Epidermal melanocyte (primary cell): Measurements from ENCODE around the gene COL4A2.

Experiments used
- DNase-seq: peaks from one replicate; pipeline ENCODE4 v3.0.0; 2011; ENCODE audit warnings: low spot score; ENCODE audit not compliant: insufficient read length

Gene COL4A2

DNA sequence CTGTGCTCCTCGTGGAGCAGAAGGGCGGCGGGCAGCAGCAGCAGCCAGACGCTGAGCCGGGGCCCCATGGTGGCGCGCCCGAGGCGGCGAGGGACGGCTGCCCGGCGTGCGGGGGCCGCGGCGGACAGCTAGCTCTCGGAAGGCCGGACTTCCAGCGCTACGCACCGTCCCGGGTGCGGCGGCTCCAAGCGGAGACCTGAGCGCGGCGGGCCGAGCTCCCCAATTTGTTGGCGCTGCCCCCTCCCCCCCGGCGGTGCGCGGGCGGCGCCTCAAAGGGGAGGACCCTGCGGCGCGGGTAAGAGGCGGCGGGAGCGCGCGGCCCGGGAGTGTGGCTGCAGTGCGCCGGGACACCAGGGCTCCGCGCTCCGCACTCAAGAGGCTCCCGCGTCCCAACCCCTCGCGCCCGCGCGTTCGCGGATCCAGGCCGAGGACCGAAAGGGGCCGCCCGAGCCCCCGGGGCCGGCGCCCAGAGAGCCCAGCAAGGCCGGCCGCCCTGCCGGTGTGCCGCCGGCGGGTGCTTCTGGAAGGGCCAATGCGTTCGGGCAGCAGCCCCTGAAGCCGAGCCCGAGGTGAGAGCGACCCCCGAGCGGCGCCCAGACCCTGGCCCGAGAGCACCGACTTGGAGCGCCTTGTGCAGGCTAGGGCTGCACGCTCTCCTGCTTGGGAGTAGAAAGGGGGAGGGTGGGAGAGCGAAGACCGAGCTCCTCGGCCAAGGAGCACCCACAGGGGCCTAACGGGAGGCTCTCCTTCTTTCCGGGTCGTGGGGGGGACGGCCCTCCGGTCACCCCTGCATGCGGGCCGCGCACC, at the start of gene COL4A2, which contains the start of gene COL4A1:
Gene COL4A2, plus strand, starts transcription at position 325 of the 807 bp plus-strand sequence. CDS start 620 bp downstream, outside the sequence.
Gene COL4A1, minus strand, starts transcription at position 198 of the 807 bp plus-strand sequence. Its CDS starts 130 bp downstream, at position 68.
- DNase-seq, result no peak

DNA sequence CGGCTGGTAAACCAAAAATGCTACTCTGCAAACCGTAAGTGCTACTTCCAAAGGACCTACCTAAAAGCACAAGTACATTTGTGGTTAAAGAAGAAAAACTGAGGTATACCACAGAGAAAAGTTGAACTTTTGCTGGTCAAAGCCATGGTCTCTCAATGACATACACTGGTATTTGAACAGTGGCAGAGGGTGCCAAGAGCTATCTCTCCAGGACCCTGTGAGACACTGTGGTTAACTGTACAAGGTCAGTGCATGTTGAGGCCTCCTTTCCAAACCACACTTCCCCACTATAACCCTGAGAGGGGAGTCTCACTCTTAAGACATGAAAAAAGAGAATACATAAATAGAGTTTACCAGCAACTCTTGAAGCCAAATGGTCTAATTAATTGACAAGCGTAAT, 49.7 kb upstream of the COL4A2 start:
- no peak for DNase-seq

DNA sequence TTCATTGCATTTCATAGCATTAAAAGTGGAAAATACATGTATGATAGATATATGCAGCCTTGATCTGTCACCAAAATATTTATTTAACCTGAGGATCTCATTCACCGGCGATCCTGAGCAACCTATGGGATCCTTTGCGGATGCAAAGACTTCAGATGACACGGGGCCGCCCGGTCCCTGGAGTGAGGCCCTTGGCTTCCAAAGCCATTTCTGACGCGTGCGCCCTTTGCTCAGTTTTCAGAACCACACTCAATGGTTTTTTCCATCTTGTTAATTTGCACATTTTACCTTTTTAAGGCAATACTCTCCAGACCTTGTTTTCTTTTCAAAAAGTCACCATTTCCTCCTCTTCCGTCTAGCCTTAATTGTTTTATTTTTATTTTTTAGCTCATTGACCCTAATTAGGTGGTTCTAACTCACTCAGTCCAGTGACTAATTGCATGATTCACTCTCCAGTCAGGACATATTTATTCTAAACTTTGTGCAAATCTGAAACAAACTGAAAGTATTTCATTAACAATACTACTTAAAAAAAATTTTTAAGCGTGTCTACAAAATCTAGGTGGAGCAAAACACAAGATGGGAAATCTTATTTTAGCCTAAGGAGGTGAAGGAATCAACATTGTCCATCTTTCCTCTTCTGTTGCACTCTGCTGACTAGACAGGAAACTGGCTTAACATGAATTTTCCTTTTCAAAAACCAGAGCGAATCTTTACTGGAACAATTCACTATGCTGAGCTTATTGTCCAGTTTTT, 48.0 kb upstream of the COL4A2 start:
- no peak for DNase-seq

DNA sequence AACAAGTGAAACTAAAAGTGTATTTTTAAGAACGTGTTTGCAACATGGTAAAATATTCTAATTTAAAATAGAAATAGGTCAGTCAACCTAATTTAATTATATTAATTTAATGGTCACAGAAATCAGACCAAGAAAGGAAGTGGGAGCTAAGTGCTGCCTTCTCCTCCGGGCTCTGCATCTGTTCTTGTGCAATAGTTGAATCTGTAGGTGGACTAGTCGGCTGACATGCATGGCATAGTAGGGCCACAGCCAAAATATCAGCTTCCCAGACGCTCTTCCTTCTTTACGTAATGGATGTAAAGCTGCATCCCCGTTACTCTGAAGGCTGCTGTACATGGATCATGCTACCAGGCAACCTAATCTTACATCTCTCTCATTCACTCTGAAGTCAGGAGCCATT, 47.4 kb upstream of the COL4A2 start:
- DNase-seq, result no peak

DNA sequence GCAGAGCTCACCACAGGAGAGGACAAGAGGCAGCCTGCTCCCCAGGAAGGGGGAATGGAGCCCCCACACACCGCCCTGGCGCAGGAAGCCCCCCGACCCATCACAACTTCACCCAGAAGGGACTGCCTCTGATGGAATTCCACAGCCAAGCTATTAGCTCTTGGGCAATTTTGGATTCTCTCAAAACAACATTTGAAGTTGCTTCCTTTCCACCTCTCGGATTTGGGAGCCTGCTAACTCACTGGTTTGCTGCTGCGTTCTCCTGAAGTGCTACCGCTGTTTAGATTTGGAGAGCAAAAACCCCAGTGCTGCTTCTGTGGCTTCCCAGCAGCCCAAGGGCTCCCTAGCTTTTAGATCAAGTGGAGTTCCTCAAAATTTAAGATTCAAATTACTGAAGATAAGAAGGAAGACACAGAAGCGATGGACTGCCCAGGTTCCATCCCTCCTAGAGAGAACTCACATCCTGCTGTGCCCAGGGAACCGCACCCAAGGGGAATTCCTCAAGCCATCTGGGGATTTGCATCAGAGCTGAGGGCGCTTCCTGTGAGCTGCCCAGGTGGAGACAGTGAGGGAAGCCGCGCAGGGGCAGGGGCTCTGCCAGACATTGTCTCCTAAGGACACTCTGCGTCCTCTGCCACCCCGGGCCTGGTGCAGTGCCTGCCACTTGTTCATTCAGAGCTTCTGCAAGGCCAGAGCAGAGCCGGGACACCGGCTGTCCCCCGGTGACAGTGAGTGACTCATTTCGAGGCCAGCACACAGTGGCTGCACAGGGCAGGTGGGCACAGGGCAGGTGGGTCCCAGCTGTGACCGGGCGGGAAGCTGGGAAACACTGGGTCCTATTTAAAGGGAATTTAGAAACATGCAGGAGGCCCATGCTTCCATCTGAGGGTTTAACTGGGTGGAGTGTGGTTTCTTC, 45.7 kb upstream of the COL4A2 start:
- DNase-seq, result no peak

DNA sequence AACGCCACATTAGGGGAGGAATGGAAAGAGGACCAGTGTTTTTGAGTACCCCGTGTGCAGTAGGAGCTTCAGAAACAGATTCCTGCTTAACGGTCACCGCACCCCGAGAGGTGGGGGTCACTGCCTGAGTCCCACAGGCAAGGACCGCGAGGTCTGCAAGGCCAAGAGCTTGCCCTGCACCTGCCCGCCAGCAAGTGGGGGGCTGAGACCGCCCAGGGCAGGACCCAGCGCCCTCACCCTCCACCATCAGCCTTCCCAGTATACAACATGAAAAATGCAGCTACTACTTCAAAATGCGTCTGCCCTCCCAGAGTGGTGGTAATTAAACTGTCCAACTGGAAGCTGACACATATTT, 45.0 kb upstream of the COL4A2 start:
- DNase-seq, result no peak

DNA sequence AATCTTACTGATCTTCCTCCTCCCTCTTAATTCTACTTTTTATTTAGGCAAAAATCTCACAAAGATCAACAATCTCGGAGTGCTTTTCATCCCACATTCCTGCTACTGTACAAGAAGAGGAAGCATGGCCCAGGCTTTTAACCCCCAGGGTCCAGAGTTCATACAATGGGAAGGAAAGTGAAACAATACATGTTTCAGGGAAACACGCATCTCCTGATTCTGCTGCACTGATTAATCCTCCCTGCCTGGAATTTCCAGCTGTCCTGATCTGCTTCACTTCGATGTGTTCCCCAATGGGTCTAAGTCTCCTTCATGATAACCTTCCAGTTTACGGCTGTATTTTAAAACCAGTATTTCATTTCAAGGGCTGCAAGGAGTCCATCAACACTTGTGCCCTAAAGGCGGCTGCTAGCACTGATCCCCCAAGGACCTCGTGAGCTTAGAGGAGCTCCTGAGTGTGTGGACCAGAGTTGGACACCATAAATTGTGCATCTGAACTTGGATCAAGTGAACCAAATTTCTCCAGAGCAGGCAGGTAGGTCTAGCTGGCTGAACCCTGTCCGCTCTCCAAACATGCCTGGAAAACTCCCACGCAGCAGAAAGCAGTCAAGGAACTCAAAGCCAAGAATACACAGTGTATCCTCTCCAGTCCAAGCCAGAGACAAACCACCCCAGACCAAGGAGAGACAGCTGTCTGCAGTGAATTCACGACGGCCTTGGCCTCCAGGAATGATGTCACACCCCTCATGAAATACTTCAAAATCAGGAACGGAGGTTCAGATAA, 44.4 kb upstream of the COL4A2 start:
- DNase-seq, result no peak

DNA sequence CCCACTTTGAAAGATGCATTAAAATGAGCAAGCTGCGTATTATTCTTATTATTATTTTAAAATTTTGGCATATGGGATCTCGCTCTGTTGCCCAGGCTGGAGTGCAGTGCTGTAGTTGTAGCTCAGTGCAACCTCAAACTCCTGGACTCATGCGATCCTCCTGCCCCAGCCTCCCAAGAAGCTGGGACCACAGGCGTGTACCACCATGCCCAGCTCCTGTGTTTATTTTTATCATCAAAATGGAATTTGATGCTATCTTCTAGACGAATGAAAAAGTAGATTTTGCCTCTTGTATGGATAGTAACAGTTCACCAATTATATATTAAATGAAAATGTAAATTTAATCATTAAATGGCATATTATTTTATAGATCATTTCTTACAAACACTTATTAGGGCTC, 43.7 kb upstream of the COL4A2 start:
- no peak for DNase-seq

DNA sequence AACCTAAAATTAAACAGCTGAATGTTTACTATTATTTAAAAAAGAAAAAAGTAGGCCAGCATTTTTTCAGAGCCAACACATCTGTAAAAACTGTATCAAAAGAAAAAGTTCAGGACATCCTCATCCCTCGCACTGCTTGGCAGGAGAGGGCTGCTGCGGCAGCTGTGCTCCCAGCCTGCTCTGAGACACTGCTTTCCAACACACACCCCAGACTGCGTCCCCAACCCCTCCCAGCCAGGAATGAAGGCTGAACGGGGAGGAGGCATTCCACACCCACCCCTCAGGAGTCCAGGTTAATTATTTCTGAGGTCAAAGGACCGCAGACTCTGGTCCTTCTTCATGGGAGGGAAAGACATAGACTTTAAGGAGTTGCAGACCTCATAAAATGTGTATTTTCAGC, 43.2 kb upstream of the COL4A2 start:
- DNase-seq, result no peak

DNA sequence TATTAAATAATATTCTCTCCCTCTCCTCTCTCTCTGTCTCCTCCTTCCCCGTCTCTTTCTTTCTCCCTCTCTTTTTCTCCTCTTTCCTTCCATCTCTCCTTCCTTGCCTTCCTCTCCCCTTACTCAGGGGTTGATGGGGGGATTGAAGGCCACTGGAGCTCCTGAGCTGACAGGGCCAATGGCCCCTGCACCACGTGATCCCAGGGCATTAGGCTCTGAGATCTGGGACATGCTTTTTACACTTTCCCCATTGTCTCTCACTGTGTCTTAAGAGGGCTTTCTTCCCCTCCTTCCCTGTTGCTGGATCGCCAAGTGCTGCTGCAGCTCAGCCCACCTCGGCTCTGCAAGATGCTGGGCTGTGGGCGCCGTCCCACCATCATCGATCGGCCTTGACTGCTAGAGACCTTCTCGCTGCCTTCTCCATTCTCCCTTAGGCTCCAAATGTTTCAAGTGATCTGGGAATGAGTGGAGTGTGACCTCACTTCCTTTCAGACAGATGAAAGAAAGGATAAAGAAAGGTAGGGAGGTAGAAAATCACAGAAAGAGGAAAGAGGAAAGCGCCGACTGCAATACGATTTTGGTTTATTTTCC, 42.3 kb upstream of the COL4A2 start:
- DNase-seq, result no peak

DNA sequence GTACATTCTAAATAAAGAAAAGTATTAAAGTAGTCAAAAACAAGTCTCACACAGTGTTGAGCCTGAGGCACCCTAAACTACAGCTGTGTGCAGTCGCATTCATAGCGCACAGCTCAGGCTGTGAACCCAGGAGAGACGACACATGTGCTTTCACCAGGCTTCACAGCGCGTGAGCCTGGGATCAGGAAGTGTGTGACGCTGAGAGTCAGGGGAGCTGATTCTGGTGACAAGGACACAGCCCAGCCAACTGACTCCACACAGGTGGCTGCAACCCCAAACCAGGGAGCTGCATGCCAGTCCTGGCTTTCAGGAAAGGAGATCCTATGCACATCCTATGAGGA, 41.8 kb upstream of the COL4A2 start:
- DNase-seq, result no peak

DNA sequence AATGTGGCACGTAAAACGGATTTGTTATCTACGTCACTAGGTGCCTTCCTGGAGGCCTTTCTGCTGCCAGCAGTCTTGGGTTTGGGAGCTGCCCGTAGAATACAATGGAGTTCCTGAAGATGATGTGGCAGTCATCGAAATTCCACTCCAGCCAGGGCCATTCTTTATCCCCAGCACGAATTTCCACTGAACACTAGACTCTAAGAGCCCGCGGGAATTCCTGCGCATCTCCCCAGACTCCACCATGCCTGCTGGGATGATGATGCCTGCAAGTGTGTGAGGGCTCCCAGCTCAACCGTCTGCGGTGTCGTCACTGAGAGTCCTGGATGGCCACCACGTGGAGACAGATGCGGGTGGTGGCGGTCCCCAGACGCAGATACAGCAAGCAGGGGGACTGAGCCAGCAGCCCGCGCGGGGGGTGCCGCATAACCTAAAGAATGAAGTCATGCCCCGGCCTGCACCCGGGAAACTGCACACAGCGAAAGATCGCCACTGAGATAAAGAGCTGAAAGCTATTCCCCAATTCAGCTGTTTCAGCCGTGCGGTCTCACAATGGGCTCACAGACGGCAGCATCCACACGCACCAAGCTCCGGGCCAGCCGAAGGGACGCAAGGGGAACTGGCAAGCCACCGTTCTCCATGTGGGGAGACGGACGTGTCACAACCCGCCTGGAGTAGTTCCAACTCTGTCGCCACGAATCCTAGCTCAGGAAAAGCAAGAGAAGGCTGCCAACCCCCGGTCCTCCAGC, 41.2 kb upstream of the COL4A2 start:
- no peak for DNase-seq

DNA sequence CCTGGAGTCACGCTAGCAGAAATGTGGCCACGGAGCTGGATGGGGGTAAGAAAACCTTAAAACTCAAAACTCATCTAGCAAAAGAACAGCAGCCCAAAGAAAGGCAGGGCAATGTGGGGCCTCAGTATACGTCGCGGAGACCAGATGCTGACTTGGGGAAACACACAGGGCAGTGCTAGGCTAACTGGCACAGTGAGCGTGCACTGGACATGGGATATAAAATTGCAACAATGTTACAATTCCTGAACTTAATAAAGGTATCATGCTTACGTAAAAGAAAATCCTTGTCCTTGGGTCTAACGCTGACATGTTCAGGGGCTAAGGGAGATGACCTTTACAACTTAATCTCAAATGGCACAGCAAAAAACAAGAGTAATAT, 40.7 kb upstream of the COL4A2 start:
- DNase-seq, result no peak

DNA sequence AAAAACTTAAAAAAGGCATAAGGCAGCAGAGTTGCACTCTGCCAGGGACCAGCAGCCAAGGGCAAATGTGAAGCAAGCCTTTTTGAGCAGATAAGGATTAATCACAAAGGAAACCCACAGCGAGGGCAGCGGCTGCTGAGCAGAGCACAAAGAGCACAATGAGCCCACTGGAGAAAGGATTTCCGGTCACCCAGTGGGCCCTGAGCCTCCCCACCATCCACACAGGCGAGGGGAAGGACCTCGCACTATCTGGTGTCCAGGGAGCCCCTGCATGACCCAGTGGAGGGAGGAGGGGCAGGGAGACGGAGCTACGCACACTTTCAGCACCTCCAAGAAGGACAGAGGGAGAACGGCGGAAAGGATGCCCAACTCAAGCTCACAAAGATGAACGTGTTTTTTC, 40.1 kb upstream of the COL4A2 start:
- no peak for DNase-seq

DNA sequence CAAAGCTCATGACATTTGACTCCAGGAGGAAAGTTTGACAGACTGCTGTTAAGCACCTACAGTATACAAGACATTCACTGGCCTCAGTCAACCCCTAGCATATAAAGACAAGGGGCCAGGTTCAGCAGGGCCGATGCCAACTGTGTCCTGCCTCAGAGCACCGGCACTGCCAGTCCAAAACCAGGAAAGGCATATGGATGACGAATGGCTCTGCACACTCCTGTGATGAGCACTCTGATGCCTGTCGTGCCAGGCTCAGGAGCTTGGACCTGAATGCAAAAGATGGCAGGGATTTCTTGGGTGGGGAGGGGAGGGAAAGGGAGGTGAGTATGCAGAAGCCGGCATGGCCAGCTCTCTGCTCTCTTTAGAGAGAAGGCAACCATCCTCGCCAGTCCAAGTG, 39.0 kb upstream of the COL4A2 start:
- no peak for DNase-seq

DNA sequence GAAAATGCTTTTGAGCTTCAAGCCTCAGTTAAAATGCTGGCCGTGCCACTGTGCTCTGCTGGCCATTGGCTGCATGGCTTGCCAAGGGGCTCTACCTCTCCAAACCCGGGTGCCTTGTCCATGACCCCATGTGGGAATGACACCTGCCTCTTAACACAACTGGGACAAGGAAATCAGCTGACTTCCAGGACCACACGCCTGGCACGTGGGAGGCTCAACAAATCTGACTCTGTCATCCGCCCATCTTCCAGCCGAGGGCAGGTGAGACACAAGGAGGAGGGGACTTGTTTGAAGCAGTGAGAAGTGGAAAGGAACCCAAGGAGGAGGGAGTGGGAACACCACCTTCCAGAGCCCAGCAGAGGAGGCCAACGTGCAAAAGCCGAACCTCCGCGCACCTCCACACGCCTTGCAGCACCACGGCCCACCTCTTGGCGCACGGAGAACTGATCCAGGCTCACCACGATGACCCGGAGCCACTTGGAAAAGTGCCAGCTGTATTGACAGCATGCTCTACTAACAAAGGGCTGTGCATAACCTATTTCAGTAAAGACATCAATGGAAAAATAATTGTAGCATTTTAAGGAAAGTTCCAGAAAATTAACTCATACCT, 38.4 kb upstream of the COL4A2 start:
- no peak for DNase-seq

DNA sequence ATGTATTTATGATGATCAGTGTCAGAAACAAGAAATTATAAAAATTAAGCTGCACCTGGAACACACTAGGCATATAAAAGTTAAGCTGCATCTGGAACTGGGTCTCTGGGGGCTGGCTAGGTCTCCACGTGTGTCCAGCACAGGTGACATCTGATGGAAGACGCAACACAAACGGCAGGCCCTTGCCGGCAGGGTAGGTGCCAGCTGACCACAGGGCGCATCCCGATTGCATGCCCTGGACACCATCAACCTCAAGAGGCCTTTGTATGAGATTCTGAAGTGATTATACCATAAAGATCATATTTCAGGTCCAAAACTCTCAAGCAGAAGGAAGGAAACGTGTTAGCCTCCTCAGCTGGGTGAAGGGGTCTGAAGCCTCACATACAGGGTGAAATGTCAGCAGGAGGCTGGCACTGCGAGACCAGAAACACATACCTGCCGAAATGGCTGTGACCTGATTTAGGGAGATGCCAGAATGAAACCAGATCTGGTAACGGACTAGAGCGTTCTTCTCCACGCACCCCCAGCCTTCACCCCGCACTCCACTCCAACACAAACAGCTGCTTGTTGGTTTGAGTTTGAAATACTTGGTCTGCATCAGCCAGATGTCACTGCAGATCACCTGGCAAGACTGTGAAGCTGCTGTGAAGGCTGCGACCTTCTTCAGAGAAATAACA, 37.4 kb upstream of the COL4A2 start:
- no peak for DNase-seq

DNA sequence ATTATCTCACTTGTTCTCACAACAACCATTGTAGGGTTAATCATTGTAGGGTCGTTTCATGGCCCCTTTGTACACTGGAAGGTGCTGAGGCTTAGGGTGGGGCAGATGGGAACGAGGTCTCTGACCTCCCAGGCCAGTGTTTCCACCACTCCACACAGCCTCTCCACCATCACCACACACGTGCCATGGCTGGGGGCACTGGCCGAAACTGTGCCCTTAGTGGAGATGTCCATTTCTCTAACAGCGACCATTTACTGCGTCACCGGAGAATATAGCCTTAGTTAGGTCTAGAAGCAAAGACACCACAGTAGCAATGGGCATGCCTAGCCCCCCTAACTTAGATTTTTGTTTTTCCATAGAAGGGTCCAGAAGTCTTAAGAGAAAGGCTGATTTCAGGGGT, 36.6 kb upstream of the COL4A2 start:
- no peak for DNase-seq

DNA sequence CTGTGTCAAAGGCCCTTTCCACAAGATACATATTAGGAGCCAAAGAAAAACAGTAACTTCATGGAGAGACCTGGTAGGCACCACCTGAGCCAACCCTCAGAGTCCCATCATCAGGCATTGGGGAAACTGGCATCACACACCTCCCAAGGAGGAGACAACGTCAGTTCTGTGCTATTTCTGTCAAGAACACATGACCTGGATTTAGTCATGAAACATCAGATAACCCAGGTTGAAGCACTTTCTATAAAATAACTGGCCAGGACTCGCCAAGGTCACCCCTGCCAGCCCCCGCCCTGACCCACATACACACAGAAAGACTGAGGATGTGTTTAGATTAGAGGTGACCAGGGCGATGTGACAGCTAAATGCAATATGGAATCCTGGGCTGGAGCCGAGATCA, 35.8 kb upstream of the COL4A2 start:
- no peak for DNase-seq
